ENCODE data around the gene PKP4.

- no peak for TF ChIP-seq MYC (IDR thresholded peaks at IDR 0.05; ENCODE audit: low read depth, low read length)
- TF ChIP-seq CTCF (IDR thresholded peaks at IDR 0.05; ENCODE audit: low read depth, low read length), result no peak
- no peak for TF ChIP-seq MAX (IDR thresholded peaks at IDR 0.05; ENCODE audit: low read depth, low read length)
- no peak for TF ChIP-seq POLR2A (IDR thresholded peaks at IDR 0.05; ENCODE audit: extremely low read depth, insufficient read length)
Observed at GRCh38 chr2:158723181-158723838, 266.6 kb downstream of the PKP4 start.
